GM23248 (cell line): ENCODE measurements around the gene NCBP1.

Experiments
- EZH2 ChIP-seq: fragments of 200-600 bp; sonication (generic); IDR thresholded peaks from 2 replicates; pipeline ENCODE4 v1.6.1; 2018; ENCODE audit warnings: antibody characterized with exemption, mild to moderate bottlenecking; ENCODE audit not compliant: insufficient read depth, poor library complexity, severe bottlenecking
- EZH2phosphoT487 ChIP-seq: fragments of 200-600 bp; sonication (generic); IDR thresholded peaks from 2 replicates; pipeline ENCODE4 v1.6.1; 2018; ENCODE audit warnings: antibody characterized with exemption, moderate library complexity, mild to moderate bottlenecking, low read depth; ENCODE audit not compliant: insufficient read depth

GRCh38 chr9:97591535-97591934 is 42.1 kb upstream of the NCBP1 start:
- TF ChIP-seq EZH2 (no peak), EZH2phosphoT487 (no peak)
